WTC11 (cell line): ENCODE data around the gene LEKR1. TPM values are rescaled to one million over a fixed set of nuclear protein-coding genes. Genes with fewer than 3 reads are reported as not detected.

Experiments used
- ATAC-seq: fragments of 200-7000 bp; cut with Tn5 transposase; 2 replicates; pipeline ENCODE4 v1.10.0; 2021; ENCODE audit warnings: mild to moderate bottlenecking, moderate library complexity
- CTCF ChIA-PET: fragments of 300-600 bp; sonication (Branson Sonifier 250); formaldehyde crosslinking; loops from one replicate; lab custom pipeline; 2021; ENCODE audit warnings: antibody characterized with exemption; lab: Charles Lee
- POLR2A ChIA-PET: fragments of 350-600 bp; sonication (Branson Sonifier 250); formaldehyde crosslinking; loops from one replicate; lab custom pipeline; 2021; ENCODE audit warnings: antibody characterized with exemption; lab: Charles Lee
- DNase-seq: peaks from one replicate; pipeline ENCODE4 v3.0.0; 2021; ENCODE audit warnings: low spot score
- H3K27ac Mint-ChIP-seq: 2 replicates; pipeline ENCODE4 v1.8.0; 2021; ENCODE audit warnings: mixed read lengths
- H3K27me3 Mint-ChIP-seq: 2 replicates; pipeline ENCODE4 v1.8.0; 2021; ENCODE audit warnings: low read depth, mild to moderate bottlenecking, moderate library complexity, mixed read lengths
- H3K36me3 Mint-ChIP-seq: 2 replicates; pipeline ENCODE4 v1.8.0; 2021; ENCODE audit warnings: mixed read lengths
- H3K4me1 Mint-ChIP-seq: 2 replicates; pipeline ENCODE4 v1.8.0; 2022; ENCODE audit warnings: mixed read lengths
- H3K4me3 Mint-ChIP-seq: 2 replicates; pipeline ENCODE4 v1.8.0; 2021; ENCODE audit warnings: mild to moderate bottlenecking, moderate library complexity, mixed read lengths
- H3K9me3 Mint-ChIP-seq: 2 replicates; pipeline ENCODE4 v1.8.0; 2021; ENCODE audit warnings: mixed read lengths
- FOXK1 ChIP-seq: sonication (generic); formaldehyde crosslinking; IDR thresholded peaks from 2 replicates; pipeline ENCODE4 v1.8.0; 2022; ENCODE audit warnings: mild to moderate bottlenecking, moderate library complexity, missing genetic modification reagents
- FOXP1 ChIP-seq: sonication (generic); formaldehyde crosslinking; IDR thresholded peaks from 2 replicates; pipeline ENCODE4 v1.8.0; 2022; ENCODE audit warnings: missing genetic modification reagents, mild to moderate bottlenecking, moderate library complexity, borderline replicate concordance
- HMGA2 ChIP-seq: fragments of 250-450 bp; sonication (Bioruptor Pico); IDR thresholded peaks from 2 replicates; pipeline ENCODE4 v1.4.0; 2021; ENCODE audit warnings: mild to moderate bottlenecking, moderate library complexity
- NR1H2 ChIP-seq: sonication (generic); formaldehyde crosslinking; IDR thresholded peaks from 2 replicates; pipeline ENCODE4 v1.9.0; 2021; ENCODE audit warnings: mild to moderate bottlenecking, moderate library complexity, missing genetic modification reagents
- NR2C2 ChIP-seq: sonication (generic); formaldehyde crosslinking; IDR thresholded peaks from 2 replicates; pipeline ENCODE4 v1.8.0; 2022; ENCODE audit warnings: mild to moderate bottlenecking, missing genetic modification reagents
- SMAD3 ChIP-seq: sonication (generic); formaldehyde crosslinking; IDR thresholded peaks from 2 replicates; pipeline ENCODE4 v1.8.0; 2022; ENCODE audit warnings: missing genetic modification reagents, mild to moderate bottlenecking, borderline replicate concordance
- SMAD4 ChIP-seq: sonication (generic); formaldehyde crosslinking; IDR thresholded peaks from 2 replicates; pipeline ENCODE4 v1.8.0; 2022; ENCODE audit warnings: mild to moderate bottlenecking, missing genetic modification reagents
- SP1 ChIP-seq: sonication (generic); formaldehyde crosslinking; conservative IDR thresholded peaks from 2 replicates; pipeline ENCODE4 v1.8.1; 2022; ENCODE audit warnings: missing genetic modification reagents
- TCF7 ChIP-seq: sonication (generic); formaldehyde crosslinking; IDR thresholded peaks from 2 replicates; pipeline ENCODE4 v1.8.0; 2022; ENCODE audit warnings: mild to moderate bottlenecking, low read depth, missing genetic modification reagents, moderate library complexity
- TEAD1 ChIP-seq: sonication (generic); formaldehyde crosslinking; IDR thresholded peaks from 2 replicates; pipeline ENCODE4 v1.8.0; 2022; ENCODE audit warnings: mild to moderate bottlenecking, missing genetic modification reagents
- TEAD4 ChIP-seq: sonication (generic); formaldehyde crosslinking; IDR thresholded peaks from 2 replicates; pipeline ENCODE4 v1.8.0; 2022; ENCODE audit warnings: mild to moderate bottlenecking, missing genetic modification reagents
- TP53 ChIP-seq: sonication (generic); formaldehyde crosslinking; IDR thresholded peaks from 2 replicates; pipeline ENCODE4 v1.8.1; 2023; ENCODE audit warnings: mild to moderate bottlenecking, missing genetic modification reagents
- ZNF138 ChIP-seq: sonication (generic); formaldehyde crosslinking; conservative IDR thresholded peaks from 2 replicates; pipeline ENCODE4 v1.8.1; 2022; ENCODE audit warnings: mild to moderate bottlenecking, moderate library complexity, missing genetic modification reagents
- ZNF263 ChIP-seq: sonication (generic); formaldehyde crosslinking; IDR thresholded peaks from 2 replicates; pipeline ENCODE4 v1.8.1; 2022; ENCODE audit warnings: low read depth, mild to moderate bottlenecking, moderate library complexity, missing genetic modification reagents
- ZNF396 ChIP-seq: fragments of 250-450 bp; sonication (Bioruptor Pico); IDR thresholded peaks from 2 replicates; pipeline ENCODE4 v1.8.0; 2021; ENCODE audit warnings: mild to moderate bottlenecking, moderate library complexity, borderline replicate concordance
- ZNF416 ChIP-seq: fragments of 250-450 bp; sonication (Bioruptor Pico); IDR thresholded peaks from 2 replicates; pipeline ENCODE4 v1.9.0; 2021; ENCODE audit warnings: mild to moderate bottlenecking, inconsistent platforms
- total RNA-seq: library from RNA; stranded (reverse); gene quantifications from 3 replicates; pipeline ENCODE4 v1.2.3, GENCODE V29; 2021
- TF ChIP-seq, protein P1 (sequence below): sonication (generic); formaldehyde crosslinking; IDR thresholded peaks from 2 replicates; pipeline ENCODE4 v1.8.1; 2023; ENCODE audit warnings: mild to moderate bottlenecking, missing genetic modification reagents, borderline replicate concordance
- TF ChIP-seq, protein P2 (sequence below): fragments of 250-450 bp; sonication (Bioruptor Pico); IDR thresholded peaks from 2 replicates; pipeline ENCODE4 v1.9.0; 2021; ENCODE audit warnings: moderate library complexity, mild to moderate bottlenecking, inconsistent platforms, borderline replicate concordance
- TF ChIP-seq, protein P3 (sequence below): sonication (generic); formaldehyde crosslinking; IDR thresholded peaks from 2 replicates; pipeline ENCODE4 v1.8.0; 2023; ENCODE audit warnings: mild to moderate bottlenecking, missing genetic modification reagents
- TF ChIP-seq, protein P4 (sequence below): sonication (generic); formaldehyde crosslinking; IDR thresholded peaks from 2 replicates; pipeline ENCODE4 v1.8.1; 2023; ENCODE audit warnings: mild to moderate bottlenecking, missing genetic modification reagents, moderate library complexity
- TF ChIP-seq, protein P5 (sequence below): sonication (generic); formaldehyde crosslinking; conservative IDR thresholded peaks from 2 replicates; pipeline ENCODE4 v1.8.1; 2022; ENCODE audit warnings: mild to moderate bottlenecking, missing genetic modification reagents
- TF ChIP-seq, protein P6 (sequence below): sonication (generic); formaldehyde crosslinking; IDR thresholded peaks from 2 replicates; pipeline ENCODE4 v1.8.0; 2023; ENCODE audit warnings: missing genetic modification reagents, mild to moderate bottlenecking, borderline replicate concordance
- TF ChIP-seq, protein P7 (sequence below): sonication (generic); formaldehyde crosslinking; IDR thresholded peaks from 2 replicates; pipeline ENCODE4 v1.8.0; 2023; ENCODE audit warnings: missing genetic modification reagents

Gene LEKR1
- total RNA-seq, 1 experiment from 2014 or later: 0.09 TPM

DNA sequence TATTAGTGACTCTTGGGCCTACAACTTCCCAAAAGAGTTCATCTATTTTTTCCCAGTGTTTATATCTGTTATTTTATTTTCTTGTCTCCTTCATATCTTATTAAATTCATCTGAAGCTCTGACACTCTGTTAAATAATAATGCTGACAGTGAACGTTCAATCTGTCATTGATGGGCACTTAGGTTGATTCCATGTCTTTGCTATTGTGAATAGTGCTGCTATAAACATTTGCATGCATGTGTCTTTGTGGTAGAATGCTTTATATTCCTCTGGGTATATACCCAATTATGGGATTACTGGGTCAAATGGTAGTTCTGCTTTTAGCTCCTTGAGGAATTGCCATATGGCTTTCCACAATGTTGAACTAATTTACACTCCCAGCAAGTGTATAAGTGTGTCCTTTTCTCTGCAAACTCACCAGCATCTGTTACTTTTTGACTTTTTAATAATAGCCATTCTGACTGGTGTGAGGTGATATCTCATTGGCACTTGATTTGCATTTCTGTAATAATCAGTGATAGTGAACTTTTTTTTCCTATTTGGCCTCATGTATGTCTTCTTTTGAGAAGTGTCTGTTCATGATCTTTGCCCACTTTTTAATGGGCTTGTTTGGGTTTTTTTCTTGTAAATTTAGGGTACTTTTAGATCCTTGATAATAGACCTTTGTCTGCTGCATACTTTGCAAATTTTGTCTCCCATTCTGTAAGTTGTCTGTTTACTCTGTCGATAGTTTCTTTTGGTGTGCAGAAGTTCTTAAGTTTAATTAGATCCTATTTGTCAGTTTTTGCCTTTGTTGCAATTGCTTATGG, 122.5 kb downstream of the LEKR1 start (continued):
- TF ChIP-seq, protein P1, sequence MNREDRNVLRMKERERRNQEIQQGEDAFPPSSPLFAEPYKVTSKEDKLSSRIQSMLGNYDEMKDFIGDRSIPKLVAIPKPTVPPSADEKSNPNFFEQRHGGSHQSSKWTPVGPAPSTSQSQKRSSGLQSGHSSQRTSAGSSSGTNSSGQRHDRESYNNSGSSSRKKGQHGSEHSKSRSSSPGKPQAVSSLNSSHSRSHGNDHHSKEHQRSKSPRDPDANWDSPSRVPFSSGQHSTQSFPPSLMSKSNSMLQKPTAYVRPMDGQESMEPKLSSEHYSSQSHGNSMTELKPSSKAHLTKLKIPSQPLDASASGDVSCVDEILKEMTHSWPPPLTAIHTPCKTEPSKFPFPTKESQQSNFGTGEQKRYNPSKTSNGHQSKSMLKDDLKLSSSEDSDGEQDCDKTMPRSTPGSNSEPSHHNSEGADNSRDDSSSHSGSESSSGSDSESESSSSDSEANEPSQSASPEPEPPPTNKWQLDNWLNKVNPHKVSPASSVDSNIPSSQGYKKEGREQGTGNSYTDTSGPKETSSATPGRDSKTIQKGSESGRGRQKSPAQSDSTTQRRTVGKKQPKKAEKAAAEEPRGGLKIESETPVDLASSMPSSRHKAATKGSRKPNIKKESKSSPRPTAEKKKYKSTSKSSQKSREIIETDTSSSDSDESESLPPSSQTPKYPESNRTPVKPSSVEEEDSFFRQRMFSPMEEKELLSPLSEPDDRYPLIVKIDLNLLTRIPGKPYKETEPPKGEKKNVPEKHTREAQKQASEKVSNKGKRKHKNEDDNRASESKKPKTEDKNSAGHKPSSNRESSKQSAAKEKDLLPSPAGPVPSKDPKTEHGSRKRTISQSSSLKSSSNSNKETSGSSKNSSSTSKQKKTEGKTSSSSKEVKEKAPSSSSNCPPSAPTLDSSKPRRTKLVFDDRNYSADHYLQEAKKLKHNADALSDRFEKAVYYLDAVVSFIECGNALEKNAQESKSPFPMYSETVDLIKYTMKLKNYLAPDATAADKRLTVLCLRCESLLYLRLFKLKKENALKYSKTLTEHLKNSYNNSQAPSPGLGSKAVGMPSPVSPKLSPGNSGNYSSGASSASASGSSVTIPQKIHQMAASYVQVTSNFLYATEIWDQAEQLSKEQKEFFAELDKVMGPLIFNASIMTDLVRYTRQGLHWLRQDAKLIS (CRISPR knock-in tag): no peak
- TF ChIP-seq ZNF416 (CRISPR knock-in tag) (no peak), ZNF138 (CRISPR knock-in tag) (no peak), FOXK1 (CRISPR knock-in tag) (no peak), NR2C2 (CRISPR knock-in tag) (no peak)

DNA sequence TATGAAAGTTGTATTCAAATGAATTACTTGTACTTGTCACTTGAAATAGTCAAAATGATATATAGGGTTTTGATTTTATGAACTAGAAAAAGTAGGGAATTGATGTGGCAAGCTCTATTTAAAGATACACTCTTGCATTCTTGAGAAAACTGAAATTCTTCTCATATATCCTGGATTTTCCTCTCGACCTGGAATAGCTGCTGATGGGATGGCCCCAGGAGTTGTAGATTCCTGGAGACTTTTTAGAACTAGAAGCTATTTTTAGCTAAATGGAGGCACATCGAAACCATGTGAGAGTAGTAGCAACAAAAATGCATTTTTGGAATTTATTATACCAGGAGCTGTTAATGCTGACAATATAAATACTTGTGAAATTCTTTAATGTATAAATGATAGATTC, 125.9 kb downstream of the LEKR1 start:
- POLR2A ChIA-PET: no interaction called here
- no peak for TF ChIP-seq TEAD1 (CRISPR knock-in tag)
- TF ChIP-seq, protein P2, sequence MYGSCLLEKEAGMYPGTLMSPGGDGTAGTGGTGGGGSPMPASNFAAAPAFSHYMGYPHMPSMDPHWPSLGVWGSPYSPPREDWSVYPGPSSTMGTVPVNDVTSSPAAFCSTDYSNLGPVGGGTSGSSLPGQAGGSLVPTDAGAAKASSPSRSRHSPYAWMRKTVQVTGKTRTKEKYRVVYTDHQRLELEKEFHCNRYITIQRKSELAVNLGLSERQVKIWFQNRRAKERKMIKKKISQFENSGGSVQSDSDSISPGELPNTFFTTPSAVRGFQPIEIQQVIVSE (CRISPR knock-in tag): no peak
- TF ChIP-seq TEAD4 (CRISPR knock-in tag): no peak
- TF ChIP-seq, protein P3, sequence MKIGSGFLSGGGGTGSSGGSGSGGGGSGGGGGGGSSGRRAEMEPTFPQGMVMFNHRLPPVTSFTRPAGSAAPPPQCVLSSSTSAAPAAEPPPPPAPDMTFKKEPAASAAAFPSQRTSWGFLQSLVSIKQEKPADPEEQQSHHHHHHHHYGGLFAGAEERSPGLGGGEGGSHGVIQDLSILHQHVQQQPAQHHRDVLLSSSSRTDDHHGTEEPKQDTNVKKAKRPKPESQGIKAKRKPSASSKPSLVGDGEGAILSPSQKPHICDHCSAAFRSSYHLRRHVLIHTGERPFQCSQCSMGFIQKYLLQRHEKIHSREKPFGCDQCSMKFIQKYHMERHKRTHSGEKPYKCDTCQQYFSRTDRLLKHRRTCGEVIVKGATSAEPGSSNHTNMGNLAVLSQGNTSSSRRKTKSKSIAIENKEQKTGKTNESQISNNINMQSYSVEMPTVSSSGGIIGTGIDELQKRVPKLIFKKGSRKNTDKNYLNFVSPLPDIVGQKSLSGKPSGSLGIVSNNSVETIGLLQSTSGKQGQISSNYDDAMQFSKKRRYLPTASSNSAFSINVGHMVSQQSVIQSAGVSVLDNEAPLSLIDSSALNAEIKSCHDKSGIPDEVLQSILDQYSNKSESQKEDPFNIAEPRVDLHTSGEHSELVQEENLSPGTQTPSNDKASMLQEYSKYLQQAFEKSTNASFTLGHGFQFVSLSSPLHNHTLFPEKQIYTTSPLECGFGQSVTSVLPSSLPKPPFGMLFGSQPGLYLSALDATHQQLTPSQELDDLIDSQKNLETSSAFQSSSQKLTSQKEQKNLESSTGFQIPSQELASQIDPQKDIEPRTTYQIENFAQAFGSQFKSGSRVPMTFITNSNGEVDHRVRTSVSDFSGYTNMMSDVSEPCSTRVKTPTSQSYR (CRISPR knock-in tag): no peak
- no peak for TF ChIP-seq SMAD3 (CRISPR knock-in tag)
- no peak for TF ChIP-seq SP1 (CRISPR knock-in tag)
- TF ChIP-seq TP53 (CRISPR knock-in tag): no peak
- TF ChIP-seq, protein P4, sequence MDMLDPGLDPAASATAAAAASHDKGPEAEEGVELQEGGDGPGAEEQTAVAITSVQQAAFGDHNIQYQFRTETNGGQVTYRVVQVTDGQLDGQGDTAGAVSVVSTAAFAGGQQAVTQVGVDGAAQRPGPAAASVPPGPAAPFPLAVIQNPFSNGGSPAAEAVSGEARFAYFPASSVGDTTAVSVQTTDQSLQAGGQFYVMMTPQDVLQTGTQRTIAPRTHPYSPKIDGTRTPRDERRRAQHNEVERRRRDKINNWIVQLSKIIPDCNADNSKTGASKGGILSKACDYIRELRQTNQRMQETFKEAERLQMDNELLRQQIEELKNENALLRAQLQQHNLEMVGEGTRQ (CRISPR knock-in tag): no peak
- TF ChIP-seq NR1H2 (CRISPR knock-in tag): no peak
- TF ChIP-seq, protein P5, sequence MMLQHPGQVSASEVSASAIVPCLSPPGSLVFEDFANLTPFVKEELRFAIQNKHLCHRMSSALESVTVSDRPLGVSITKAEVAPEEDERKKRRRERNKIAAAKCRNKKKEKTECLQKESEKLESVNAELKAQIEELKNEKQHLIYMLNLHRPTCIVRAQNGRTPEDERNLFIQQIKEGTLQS (CRISPR knock-in tag): no peak
- TF ChIP-seq ZNF396 (CRISPR knock-in tag): no peak
- TF ChIP-seq, protein P6, sequence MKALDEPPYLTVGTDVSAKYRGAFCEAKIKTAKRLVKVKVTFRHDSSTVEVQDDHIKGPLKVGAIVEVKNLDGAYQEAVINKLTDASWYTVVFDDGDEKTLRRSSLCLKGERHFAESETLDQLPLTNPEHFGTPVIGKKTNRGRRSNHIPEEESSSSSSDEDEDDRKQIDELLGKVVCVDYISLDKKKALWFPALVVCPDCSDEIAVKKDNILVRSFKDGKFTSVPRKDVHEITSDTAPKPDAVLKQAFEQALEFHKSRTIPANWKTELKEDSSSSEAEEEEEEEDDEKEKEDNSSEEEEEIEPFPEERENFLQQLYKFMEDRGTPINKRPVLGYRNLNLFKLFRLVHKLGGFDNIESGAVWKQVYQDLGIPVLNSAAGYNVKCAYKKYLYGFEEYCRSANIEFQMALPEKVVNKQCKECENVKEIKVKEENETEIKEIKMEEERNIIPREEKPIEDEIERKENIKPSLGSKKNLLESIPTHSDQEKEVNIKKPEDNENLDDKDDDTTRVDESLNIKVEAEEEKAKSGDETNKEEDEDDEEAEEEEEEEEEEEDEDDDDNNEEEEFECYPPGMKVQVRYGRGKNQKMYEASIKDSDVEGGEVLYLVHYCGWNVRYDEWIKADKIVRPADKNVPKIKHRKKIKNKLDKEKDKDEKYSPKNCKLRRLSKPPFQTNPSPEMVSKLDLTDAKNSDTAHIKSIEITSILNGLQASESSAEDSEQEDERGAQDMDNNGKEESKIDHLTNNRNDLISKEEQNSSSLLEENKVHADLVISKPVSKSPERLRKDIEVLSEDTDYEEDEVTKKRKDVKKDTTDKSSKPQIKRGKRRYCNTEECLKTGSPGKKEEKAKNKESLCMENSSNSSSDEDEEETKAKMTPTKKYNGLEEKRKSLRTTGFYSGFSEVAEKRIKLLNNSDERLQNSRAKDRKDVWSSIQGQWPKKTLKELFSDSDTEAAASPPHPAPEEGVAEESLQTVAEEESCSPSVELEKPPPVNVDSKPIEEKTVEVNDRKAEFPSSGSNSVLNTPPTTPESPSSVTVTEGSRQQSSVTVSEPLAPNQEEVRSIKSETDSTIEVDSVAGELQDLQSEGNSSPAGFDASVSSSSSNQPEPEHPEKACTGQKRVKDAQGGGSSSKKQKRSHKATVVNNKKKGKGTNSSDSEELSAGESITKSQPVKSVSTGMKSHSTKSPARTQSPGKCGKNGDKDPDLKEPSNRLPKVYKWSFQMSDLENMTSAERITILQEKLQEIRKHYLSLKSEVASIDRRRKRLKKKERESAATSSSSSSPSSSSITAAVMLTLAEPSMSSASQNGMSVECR (CRISPR knock-in tag): no peak
- TF ChIP-seq SMAD4 (CRISPR knock-in tag): no peak
- no peak for TF ChIP-seq ZNF263 (CRISPR knock-in tag)
- no peak for TF ChIP-seq HMGA2 (CRISPR knock-in tag)
- TF ChIP-seq, protein P7, sequence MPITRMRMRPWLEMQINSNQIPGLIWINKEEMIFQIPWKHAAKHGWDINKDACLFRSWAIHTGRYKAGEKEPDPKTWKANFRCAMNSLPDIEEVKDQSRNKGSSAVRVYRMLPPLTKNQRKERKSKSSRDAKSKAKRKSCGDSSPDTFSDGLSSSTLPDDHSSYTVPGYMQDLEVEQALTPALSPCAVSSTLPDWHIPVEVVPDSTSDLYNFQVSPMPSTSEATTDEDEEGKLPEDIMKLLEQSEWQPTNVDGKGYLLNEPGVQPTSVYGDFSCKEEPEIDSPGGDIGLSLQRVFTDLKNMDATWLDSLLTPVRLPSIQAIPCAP (CRISPR knock-in tag): no peak
- no peak for TF ChIP-seq TCF7
- TF ChIP-seq FOXP1 (CRISPR knock-in tag): no peak

More for the DNA sequence above, 125.9 kb downstream of the LEKR1 start:
- Mint-ChIP-seq H3K9me3 (peaks cover 5% of the 10 kb centered on the region; the same call in 1 of the 2 replicates), H3K36me3 (no peaks in the 10 kb centered on the region), H3K27me3 (no peaks in the 10 kb centered on the region), H3K27ac (no peak overlapping the region), H3K4me3 (no peak overlapping the region), H3K4me1 (peaks cover 10% of the 10 kb centered on the region)
- DNase-seq: no peak
- no peak for ATAC-seq
- CTCF ChIA-PET: no interaction called here
